GM19324 (cell line): ENCODE data around the gene ADGRL1.

Experiments used
- ATAC-seq: cut with Tn5 transposase; IDR thresholded peaks from one replicate; pipeline ENCODE4 v1.9.1; 2021; ENCODE audit warnings: mild to moderate bottlenecking, moderate library complexity; ENCODE audit not compliant: unreplicated experiment, low FRiP score

The ADGRL1 gene

DNA sequence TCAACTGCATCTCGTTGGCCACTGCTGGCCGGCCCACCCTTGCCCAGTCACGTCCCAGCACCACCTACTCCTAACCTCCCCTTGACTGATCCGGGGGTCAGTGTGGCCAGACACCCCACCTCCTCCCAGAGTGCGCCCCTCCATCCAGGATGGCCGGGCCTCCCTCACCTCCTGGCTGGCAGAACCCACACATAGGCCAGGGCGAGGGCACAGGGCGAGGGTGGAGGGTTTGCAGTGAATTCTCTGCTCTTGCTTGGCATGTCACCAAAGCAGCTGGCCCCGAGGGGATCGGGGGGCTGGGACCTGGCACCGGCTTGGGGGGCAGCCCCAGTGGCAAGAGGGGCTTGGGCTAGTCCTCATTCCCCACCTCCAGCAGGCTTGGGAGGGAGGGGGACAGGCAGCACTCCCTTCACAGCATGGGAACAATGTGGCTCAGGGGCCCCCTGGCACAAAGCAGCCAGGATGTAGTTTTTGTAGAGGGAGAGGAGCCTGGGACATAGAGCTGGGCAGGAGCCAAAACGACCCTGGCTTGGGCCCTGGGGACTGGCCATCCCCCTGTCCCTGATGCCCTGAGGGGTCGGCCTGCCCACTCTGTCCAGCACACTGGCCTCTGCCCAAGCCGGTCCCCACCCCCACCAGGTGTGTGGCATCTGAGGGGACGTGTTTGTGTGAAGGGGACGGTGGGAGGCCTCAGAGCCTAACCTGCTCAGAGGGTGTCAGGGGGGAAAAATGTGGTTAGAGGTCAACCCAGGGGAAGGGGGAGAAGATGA is 41.1 kb downstream of the ADGRL1 start:
- no peak for ATAC-seq

DNA sequence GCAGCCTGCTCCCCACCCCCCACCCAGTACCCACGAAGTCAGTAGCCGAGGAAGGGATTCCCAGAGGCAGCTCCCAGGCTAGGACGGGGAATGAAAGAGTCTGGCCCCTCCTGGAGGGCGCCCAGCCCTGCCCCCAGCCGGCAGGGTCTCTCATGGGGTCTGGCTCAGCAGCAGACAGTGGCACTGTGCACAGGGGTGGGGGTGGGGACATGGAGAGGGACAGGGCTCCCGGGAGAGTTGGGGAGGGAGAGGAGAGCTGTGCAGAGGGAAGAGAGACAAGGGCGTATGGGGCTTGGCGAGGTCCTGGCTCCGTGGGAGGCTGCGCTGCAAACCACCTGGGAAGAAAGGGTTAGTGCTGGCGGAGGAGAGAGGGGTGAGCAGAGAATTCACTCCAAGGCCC is 41.9 kb downstream of the ADGRL1 start:
- ATAC-seq: no peak

DNA sequence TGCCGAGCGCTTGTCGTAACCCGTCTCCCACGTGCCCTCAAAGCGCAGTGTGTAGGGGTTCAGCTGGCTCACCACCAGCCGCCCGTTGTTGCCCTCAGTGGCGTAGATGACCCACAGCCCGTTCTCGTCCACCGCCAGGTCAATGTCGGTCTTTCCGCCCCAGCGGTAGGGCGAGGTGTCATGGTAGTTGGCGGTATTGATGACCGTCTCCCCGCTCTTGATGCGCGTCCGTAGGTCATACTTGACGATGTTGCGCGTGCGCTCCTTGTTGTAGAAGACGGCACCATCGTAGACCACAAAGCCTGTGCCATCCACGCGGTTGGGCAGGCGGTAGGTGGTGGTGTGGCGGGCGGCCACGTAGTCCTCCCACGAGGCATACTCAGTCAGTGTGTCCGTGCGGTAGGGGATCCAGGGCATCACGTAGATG is 43.1 kb downstream of the ADGRL1 start:
- ATAC-seq: no peak

- ATAC-seq: no peak
These were observed 44.7 kb downstream of the ADGRL1 start for GRCh38 chr19:14161305-14161704.

DNA sequence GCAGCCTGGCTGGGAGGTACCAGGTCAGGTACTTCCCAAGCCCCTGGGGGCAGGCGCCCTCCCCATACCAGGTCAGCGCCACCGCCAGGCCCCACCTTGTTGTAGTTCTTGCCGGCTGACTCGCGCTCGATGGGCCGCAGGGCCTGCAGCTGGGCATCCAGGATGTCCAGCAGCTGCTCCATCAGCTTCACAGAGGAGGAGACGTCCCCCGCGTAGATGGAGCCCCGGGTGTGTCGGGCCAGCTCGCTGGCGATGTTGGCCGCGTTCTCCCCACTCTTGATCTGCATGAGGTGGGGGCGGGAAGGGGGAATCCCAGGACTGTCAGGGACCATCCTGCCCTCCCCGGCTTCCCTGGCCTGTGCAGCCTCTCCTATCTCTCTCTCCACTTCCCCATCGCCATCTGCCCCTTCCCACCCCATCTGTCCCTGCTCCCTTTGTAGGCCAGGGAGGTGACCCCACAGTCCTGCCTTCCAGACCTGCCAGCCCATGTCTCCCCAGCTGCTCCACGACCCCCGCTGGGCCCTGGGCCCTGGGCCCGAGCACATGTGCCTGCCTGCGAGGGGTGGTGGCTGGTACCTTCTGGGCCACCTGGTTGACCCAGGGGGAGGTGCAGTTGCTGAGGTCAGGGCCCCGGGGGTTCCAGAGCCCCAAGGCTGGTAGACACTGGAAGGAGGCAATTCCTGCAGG is 45.8 kb downstream of the ADGRL1 start:
- ATAC-seq: no peak

DNA sequence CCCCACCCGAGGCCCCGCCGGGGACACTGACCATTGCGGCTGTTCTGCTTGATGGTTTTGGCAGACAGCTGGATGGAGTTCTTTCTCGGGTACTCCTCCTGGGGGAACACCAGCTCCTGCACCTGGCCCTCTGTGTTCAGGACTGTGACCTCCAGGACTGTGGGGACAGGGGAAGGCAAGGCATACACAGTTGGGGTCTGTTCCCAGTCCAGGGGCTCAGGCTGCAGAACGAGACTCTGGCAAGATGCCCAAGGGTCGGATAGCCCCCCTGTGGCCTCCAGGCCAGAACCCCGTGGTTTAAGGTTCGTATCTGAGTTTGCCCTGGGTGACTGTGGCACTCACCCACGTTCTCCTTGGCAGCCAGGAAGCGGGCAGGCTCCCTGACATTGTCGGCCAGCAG is 46.9 kb downstream of the ADGRL1 start:
- ATAC-seq: no peak

GRCh38 chr19:14158276-14159023 is 47.5 kb downstream of the ADGRL1 start:
- ATAC-seq: no peak

DNA sequence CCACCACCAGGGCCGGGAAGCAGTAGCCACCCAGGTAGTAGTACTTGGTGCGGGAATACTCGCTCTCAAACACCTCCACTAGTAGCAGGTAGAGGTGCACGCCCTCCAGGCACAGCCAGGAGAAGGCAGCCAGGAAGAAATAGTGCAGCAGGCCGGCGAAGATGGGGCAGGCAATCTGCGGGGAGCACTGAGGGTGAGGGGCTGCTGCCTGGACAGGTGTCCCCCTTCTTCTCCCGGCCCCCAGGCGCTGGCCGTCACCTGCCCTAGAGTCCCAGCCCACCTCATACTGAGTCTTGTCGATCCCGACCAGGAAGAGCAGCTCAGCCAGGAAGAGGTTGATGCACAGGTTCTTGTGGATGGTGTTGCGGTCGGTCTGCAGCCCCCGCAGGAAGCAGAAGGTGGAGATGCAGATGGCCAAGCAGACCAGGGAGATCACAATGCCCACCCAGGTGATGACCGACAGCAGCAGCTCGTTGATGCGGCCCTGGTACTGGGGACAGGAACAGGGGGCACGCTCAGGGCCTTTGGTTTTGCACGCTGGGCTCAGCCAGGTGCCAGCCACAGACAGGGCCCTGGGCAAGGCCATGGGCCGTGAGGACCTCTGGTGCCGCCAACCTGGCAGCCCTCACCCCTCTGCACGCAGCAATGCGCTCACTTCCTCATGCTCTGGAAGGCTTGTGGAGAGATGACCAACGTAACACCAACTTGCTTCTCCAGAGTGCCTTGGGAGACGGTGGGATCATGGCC is 48.8 kb downstream of the ADGRL1 start:
- ATAC-seq: no peak

- no peak for ATAC-seq
These were observed 49.8 kb downstream of the ADGRL1 start for GRCh38 chr19:14156122-14156521.

- no peak for ATAC-seq
These were observed 50.6 kb downstream of the ADGRL1 start for GRCh38 chr19:14155371-14155770.

- no peak for ATAC-seq
These were observed 53.3 kb downstream of the ADGRL1 start for GRCh38 chr19:14152713-14153112.

GRCh38 chr19:14150770-14151661 is 55.0 kb downstream of the ADGRL1 start:
- ATAC-seq: no peak

DNA sequence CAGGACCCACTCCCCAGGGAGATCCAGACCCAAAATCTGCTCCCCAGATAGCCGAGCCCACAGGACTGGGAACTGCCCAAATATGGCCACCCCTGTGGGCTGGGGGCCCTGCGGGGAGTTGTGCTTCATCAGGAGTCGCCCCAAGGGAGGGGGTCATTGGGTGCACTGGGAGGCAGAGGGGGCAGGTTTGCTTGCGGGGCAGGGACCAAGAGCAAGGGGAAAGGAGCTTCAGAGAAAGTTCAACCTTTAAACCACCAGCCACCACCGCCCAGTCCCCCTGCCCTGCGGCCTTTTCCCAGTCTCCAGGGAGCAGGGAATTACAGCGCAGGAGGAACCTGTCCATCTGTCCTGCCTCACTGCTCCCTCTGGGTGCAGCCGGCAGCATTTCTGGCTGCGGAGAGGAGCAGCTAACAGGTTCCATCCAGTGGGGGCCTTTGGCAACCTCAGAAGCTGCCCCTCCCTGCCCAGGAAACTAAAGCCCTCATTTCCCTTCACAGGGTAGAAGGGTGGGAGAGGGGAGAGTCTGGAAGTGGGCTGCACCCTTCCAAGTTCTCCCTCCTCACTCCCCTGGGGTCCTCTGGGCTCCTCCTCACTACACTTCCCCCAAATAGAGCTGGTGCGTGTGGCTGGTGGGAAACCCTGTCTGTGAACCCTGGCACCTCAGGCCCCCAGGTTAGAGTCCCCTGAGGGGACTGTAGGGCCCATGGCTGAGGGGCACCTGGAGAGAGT is 55.8 kb downstream of the ADGRL1 start:
- ATAC-seq: no peak

DNA sequence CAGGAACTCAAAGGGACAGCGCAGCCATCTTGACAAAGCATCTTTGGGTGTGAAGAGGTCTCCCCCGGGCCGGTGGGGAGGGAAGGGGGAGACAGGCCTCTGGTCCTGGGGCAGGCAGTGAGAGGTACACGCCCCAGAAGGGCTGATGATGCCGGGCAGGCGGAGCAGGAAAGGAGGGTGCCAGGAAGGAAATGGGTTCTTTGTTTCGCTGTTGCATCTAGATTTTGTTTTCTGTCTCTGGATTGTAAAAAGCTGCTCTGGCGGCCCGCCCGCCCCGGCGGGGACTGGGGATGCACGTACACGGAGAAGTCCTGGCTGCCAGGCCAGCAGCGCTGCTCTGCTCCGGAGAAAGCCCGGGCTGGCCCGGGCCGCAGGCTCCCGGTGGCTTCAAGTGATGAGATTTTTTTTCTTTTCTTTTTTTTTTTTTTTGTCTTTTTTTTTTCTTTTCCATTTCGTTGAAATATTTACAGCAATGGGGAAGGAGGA is 56.4 kb downstream of the ADGRL1 start:
- ATAC-seq: no peak

GRCh38 chr19:14148751-14149410 is 57.1 kb downstream of the ADGRL1 start:
- ATAC-seq: no peak

- no peak for ATAC-seq
These were observed 58.0 kb downstream of the ADGRL1 start for GRCh38 chr19:14147797-14148605.

DNA sequence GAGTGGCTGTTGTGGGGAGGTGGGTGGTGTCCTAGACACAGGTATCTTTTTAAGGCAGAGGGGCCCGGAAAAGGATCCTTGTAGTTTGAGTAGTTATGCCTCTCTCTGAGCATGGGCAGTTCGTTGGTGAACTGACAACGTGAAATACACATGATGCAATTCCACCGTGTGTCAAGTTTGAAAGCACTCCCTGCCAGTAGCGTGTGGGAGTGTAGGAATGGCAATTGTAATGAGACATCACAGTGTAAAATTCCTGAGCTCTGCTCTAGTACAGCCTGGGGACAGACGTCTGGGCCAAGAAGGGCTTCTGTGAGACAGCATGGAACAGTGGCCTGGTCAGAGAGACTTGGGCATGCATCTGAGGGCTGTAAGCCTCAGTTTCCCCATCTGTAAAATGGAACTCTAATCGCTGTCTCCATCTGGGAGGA is 59.2 kb downstream of the ADGRL1 start:
- ATAC-seq: no peak
